ENCODE measurements around the gene ARHGEF7.
"Not testable (repeated sequence)": the region's sequence is repeated elsewhere in the genome, so short reads cannot be mapped to it uniquely, and the experiment has no call there.

Gene ARHGEF7

DNA sequence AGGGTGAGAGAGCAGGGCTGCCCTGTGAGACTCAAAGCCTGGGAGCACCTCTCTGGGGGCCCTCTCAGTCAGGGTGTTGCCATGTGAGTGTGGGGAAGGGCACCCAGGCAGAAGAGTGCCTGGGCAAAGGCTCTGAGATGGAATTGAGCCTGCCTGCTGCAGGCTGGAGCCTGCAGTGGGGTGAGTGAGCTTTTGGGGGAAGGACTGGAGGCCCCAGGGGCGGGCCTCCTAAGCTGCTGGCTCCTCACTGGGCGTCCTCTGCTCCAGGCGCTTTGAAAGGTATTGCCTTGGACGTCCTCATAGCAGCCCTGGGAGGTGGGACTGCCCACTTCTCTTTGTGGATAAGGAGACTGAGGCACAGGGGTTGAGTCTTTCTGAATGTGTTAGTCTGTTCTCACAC lies 60.3 kb downstream of the ARHGEF7 start:
- no peak for DNase-seq

DNA sequence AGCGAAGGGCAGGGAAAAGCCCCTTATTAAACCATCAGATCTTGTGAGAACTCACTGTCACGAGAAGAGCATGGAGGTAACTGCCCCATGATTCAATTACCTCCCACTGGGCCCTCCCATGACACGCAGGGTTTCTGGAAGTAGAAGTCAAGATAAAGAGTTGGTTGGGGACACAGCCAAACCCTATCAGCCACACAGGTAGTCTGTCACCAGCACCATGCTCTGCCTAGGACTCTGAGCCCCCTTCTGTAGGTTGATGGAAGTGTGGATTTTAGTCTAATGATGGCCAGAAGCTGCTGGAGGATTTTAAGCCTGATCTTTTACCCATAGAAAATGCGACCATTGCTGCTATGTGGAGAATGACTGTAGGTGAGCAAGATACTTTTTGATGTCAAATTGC lies 60.8 kb downstream of the ARHGEF7 start:
- no peak for DNase-seq

DNA sequence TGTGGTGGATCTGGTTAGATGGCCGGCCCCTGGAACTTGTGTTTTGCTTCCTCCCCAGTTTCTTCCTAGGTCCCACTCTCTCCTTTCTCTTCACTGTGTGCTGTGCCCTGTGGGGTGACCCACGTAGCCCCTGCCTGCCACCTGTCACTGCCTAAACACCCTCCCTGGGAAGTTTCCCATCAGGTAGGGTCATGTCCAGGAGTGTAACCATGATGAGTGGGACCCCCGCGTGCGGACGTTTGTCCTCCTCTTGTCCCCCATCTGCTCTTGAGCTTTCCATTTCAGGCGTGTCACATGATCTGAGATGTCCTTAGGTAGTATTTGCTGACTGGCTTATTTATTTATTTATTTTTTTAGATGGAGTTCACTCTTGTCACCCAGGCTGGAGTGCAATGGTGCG lies 61.3 kb downstream of the ARHGEF7 start:
- no peak for DNase-seq

GRCh38 chr13:111177081-111177711 lies 62.1 kb downstream of the ARHGEF7 start:
- DNase-seq = peak; percentile 89

DNA sequence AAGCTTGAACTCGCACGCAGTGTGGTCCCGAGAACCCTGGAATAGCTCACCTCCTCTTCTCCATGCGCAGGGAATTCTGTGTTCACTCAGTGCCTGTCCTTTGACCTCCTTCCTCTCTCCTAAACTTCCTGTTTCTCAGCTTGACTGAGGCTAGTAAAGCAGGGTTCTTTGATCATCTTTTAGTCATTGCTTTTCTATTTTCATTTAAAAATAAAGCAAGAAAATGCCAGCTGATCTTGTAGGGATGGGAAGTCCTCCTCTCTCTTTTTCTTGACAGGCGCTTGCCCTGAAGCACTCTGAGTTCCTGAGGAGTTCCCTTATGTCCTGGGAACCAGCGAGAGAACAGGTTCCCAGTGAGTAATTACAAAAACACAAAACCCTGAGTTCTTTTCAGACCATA lies 62.8 kb downstream of the ARHGEF7 start:
- DNase-seq = no peak

DNA sequence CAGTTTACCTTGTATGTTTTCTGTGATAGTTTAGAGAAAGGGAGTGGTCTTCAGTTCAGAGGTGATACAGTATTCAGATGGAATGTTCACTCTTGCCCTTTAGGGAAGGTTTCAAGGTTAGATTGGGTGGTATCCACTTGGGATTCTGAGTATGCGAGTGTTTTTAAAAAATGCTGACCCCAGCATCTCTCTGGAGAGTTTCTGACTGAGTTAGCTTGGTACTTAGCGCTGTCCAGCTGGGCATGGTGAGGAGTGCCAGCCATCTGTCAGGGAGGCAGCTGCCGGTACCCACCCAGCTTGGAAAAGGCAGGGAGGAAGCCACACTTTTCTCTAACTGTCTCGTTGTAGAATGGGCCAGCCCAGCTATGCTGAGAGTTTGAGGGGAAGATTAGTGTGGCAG lies 63.3 kb downstream of the ARHGEF7 start:
- no peak for DNase-seq

DNA sequence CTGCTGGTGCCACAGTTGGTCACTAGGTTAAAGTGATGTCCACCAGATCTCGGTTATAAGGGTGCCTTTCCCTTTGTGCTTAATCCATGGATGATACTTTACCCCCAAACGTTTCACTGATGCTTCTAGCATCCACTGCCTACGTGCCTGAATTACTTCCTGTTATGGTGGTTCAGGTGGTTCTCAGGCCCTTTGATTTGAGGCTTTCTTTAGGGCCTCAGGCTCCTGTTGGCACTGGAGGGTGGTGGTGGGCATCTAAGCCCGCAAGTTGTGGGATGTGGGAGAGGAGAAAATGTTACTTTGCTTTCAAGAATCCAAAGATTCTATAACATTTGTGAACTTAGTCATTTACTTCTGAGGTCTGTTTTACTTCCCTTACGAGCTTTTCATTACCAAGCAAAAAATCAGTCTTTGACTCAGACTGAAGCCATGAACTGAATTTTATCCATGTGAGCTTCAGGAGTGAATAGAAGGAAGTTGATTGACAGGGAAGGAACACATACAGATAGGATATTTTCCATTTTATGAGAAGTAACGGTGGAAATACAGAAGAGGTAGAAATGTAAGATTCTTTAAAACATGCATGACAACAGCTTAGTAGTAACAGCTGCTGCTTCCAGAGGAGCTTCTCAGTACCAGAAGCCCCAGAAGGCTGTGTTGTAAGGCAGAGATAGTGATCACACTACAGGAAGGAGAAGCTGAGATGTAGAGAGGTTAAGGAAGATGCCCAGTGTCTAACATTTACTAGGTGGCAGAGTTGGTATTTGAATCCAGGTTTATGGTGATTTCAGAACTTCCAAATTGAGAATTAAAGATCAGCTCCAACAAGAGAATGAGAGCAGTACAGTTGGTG lies 65.0 kb downstream of the ARHGEF7 start:
- DNase-seq = no peak

DNA sequence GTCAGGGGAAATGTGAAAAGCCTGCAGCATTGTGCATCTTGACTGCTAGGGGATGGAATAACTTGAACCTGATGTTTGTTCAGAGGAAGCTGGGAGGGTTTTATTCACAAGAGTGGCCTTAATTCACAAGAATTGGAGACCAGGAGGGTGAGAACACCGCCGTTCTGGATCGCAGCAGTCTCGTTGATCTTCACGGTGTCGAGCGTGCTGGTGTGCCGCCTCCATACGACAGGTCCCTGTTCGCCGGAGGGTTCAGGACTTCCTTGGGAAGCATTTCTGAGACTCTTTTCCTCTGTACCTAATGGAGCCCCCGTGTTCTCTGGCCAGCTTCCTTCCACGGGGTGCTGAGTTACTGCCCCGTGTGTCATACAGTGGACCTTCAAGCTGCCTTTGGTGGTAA lies 66.9 kb downstream of the ARHGEF7 start:
- DNase-seq = no peak

DNA sequence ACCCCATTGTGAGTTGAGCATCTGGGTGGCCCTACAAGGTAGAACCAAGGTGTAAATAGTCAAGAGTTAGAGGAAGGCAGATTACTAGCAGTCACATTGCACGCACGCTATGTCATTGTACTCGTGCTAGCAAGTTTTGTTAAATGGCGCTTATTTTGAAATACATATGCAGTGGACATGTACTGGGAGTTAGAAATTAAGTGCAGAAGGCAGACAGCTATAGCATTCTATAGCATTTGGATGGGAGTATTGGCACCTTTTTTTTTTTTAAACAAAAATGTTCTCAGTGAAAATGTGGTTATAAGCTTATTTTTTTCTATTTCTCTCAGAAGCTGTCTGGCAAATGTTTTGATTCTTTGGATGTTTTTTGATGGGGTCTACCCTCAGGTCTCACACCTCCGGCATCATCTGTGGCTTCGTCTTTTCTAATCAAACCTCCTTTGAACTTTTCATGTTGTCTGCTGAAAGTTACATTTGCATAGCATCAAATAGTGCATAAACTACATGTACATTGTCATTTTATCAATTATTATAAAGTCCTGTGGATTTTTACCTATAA lies 68.1 kb downstream of the ARHGEF7 start:
- no peak for DNase-seq

DNA sequence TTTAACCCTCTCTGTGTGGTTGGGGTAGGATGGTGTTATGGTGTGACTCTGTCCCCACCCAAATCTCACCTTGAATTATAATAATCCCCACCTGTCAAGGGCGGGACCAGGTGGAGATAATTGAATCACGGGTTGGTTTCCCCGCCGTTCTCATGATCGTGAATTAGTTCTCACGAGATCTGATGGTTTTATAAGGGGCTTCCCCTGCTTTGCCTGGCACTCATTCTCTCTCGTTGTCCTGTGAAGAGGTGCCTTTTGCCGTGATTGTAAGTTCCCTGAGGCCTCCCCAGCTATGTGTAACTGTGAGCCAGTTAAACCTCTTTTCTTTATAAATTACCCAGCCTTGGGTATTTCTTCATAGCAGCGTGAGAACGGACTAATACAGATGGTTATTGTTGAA lies 68.8 kb downstream of the ARHGEF7 start:
- no peak for DNase-seq

DNA sequence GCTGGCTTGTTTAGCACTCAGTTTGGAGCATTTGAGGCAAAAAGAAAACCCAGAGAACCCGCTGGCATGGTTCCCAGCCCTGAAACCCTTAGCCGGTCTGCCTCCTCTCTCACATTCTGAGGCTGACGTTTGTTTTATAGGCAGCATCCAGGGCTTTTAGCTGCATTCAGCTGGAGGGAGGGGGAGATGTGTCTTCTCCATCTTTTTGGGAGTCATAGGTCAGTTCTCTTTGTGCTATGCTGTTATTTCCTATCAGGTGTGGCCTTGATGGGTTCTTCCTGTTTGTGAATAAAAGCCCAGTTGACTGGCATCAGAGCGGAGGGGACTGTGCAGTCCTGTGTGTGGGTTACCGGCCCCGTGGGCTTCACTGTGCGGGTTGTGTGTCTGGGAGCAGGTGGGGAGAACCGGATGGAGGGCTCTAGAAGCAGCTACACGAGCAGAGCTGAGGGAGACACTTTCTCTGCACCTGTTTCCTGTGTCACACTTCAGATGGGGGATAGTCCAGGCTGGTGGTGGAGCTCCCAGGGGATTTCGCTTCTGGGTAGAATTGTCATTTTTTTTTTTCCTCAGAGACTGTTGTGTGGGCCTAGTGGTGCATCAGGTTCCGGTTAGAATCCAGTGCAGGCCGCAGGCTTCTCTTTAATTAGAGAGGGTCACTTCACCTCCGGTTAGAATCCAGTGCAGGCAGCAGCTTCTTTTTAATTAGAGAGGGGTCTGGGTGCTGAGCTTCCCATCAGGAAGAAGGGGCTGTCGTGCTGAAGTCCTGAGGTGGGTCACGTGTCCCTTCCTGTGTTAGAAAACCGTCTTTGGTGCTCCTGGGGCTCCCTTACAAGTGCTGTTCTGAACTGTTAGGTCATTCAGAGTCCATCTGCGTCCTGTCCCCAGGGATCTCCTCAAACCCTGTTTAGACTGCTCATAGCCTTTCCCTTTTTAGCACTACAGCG lies 69.6 kb downstream of the ARHGEF7 start:
- peak; percentile 34 for DNase-seq

DNA sequence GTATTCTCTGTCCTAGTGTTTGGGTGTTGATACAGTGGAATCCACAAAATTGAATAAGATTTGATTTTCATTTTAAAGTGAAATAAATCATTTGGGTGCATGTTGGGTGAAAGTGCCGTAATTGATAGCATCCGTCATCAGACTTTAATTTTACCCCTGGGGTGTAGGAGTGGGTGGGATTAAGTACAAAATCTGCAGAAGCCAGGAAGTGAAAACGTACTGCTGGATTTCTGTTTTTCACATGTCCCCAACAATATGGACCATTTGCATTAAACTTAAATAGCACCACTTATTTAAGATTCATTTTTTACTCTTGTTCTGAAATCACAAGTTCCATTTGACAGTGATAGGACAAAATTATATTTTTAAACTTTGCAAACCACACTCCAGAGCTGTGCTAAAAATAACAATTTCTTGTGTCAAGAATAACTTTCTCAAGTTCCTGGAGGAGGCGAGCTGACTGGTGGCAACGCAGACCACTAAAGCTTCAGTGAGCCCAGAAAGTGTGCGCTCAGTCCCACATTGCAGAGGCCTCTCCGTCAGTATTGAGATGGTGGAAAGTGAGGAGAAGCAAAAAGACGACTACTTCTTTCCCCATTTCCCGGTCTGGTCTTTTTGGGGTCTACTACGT lies 71.3 kb downstream of the ARHGEF7 start:
- DNase-seq = no peak

DNA sequence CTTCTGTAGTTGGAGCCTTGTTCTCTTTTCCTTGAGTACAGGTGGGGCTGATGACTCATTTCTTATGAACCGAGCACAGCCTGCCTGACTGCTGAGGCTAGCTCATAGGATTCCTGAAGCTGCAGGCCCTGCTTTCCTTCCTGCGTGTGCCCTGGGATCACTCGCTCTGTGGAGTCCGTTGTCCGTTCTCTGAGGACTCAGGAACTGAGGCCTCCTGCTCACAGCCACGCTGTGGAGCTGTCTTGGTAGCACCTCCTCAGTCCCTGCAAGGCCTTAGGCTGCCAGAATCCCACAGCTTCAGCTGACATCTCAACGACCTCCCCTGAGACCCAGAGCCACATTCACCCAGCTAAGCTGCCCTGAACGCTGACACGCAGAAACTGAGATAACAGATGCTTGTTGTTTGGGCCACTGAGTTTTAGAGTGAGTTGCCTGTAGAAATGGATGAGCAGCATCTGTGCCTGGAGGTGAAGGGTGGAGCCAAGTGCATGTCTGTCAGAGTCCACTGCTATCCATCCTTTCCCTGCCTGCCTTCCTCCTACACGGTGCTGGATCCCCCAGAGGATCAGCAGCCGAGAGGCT lies 72.9 kb downstream of the ARHGEF7 start:
- DNase-seq = no peak

DNA sequence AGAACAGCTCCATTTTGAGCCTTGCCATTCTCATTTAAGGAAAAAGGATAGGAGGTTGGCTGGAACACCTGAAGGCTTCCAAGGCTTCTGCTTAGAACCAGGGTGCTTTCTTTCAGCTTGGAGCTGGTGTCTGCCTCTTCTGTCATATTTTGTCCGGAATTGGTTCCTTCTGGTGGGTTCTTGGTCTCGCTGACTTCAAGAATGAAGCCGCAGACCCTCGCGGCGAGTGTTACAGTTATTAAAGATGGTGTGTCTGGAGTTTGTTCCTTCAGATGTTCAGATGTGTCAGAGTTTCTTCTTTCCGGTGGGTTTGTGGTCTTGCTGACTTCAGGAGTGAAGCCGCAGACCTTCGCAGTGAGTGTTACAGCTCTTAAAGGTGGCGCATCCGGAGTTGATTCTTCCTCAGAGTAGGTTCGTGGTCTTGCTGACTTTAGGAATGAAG lies 74.0 kb downstream of the ARHGEF7 start:
- not testable (repeated sequence) for DNase-seq

DNA sequence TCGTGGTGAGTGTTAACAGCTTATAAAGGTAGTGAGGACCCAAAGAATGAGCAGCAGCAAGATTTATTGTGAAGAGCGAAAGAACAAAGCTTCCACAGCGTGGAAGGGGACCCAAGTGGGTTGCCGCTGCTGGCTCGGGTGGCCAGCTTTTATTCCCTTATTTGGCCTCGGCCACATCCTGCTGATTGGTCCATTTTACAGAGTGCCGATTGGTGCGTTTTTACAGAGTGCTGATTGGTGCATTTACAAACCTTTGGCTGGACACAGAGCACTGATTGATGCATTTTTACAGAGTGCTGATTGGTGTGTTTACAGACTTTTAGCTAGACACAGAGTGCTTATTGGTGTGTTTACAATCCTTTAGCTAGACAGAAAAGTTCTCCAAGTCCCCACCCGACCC lies 74.4 kb downstream of the ARHGEF7 start:
- not testable (repeated sequence) for DNase-seq

DNA sequence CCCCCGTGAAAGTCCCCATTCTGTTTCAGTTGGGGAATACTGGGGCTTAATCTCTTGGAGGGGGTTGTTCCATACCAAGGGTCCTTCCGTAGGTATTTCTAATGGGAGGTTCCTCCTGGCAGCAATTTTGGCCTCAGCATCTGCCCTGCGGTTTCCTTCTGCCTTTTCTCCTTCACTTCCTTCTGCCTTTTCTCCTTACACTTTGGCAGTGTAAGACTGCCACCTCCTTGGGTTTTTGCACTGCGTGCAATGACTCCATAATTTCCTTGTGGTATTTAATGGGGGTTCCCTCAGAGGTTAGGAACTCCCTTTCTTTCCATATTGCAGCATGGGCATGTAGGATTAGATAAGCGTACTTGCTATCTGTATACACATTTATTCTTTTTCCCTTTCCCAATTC lies 78.1 kb downstream of the ARHGEF7 start:
- not testable (repeated sequence) for DNase-seq

DNA sequence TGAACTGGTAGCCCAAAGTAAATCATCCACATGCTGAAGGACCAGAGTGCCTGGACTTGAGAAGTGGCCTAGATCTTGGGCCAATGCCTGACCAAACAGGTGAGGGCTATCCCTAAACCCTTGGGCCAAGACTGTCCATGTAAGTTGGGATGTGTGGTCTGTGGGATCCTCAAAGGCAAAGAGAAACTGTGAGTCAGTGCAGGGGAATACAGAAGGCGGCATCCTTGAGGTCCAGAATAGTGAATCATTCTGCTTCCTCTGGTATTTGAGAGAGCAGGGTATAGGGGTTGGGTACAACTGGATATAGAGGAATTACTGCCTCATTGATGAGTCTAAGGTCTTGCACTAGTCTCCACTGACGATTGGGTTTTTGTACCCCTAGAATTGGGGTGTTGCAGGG lies 79.5 kb downstream of the ARHGEF7 start:
- not testable (repeated sequence) for DNase-seq

GRCh38 chr13:111198732-111199378 lies 83.7 kb downstream of the ARHGEF7 start:
- DNase-seq = not testable (repeated sequence)

GRCh38 chr13:111201304-111201940 lies 86.3 kb downstream of the ARHGEF7 start:
- no peak for DNase-seq

DNA sequence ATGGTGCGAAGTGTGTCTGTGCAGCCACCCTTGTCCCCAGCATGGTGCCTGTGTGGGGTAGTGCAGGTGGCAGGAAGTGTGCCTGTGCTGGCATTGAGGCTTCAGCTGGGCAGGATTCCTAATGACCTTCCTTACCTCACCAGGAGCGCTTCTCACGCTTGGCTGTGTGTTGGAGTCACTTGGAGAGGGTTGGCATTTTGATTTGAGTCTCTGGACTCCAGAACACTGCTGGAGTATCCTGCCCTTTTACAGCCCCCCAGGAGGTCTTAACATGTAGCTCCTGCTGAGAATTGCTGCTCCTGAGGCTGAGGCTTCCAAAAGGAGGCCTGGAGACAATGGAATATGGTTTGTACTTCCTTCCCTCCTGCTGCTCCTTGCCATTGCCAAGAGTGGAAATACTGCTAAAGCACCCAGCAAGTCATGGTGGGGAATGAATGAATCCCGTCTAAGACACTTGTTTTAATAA lies 87.1 kb downstream of the ARHGEF7 start:
- DNase-seq = peak; percentile 84

DNA sequence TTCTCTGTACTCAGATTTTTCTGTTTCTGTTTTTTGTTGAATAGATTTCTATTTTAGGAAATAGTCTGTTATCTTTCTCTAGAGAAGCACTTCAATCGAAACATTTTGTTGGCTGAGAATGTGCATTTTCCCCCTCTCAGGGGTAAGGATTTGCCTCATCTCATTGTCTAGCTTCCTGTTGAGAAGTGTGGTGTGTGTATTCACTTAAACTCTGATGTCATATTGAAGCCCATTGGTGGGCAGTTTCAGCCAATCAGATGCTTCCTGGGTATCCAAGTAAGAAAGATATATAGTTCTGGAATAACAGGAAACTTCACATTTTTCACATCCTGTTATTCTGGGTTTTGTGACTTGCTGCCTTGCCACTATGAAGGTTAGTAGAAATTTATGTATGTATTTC lies 87.6 kb downstream of the ARHGEF7 start:
- DNase-seq = peak; percentile 85
